Heart left ventricle (tissue), 16 donors: Measurements from ENCODE around the gene TTC22. TPM values are rescaled to one million over a fixed set of nuclear protein-coding genes. Genes with fewer than 3 reads are reported as not detected.
"Not testable (repeated sequence)": the region's sequence is repeated elsewhere in the genome, so short reads cannot be mapped to it uniquely, and the experiment has no call there.

Experiments
- ATAC-seq, 4 donors: fragments of 200-7000 bp; cut with Tn5 transposase; one replicate each; pipeline ENCODE4 v1.9.1; 2020 to 2022; ENCODE audit warnings: moderate library complexity in 4 of 4, mild to moderate bottlenecking in 3 of 4, moderate number of reproducible peaks in 1 of 4
- DNase-seq, 5 donors: peaks; one replicate each; pipeline ENCODE4 v3.0.0-alpha.2; 2020
- H3K27ac ChIP-seq, 12 donors: fragments of 200-600 bp; sonication (generic) in 4 of 12; one replicate each; pipeline versions ENCODE4 v1.5.0 to v1.8.0; 2016 to 2022; ENCODE audit warnings: mild to moderate bottlenecking in 2 of 12
- H3K27me3 ChIP-seq, 9 donors: fragments of 200-600 bp; sonication (generic) in 2 of 9; one replicate each; pipeline versions ENCODE4 v1.5.1 to v1.8.0; 2016 to 2022; ENCODE audit warnings: mild to moderate bottlenecking in 3 of 9
- H3K36me3 ChIP-seq, 9 donors: fragments of 200-600 bp; sonication (generic) in 2 of 9; one replicate each; pipeline versions ENCODE4 v1.5.0 to v1.8.0; 2018 to 2022; ENCODE audit warnings: mild to moderate bottlenecking in 2 of 9
- H3K4me1 ChIP-seq, 12 donors: fragments of 200-600 bp; sonication (generic) in 4 of 12; one replicate each; pipeline versions ENCODE4 v1.5.0 to v1.8.0; 2016 to 2022; ENCODE audit warnings: mild to moderate bottlenecking in 3 of 12
- H3K4me3 ChIP-seq, 12 donors: fragments of 200-600 bp; sonication (generic) in 4 of 12; one replicate each; pipeline versions ENCODE4 v1.5.0 to v1.8.0; 2017 to 2022; ENCODE audit warnings: mild to moderate bottlenecking in 9 of 12, moderate library complexity in 4 of 12
- H3K9me3 ChIP-seq, 12 donors: fragments of 200-600 bp; sonication (generic) in 4 of 12; one replicate each; pipeline versions ENCODE4 v1.5.0 to v1.8.0; 2016 to 2022; ENCODE audit warnings: mild to moderate bottlenecking in 1 of 12
- CTCF ChIP-seq, 12 donors: fragments of 200-600 bp; sonication (generic) in 4 of 12; IDR thresholded peaks; one replicate each; pipeline versions ENCODE4 v1.5.0 to v1.8.0; 2018 to 2022; ENCODE audit warnings: antibody characterized with exemption in 12 of 12, mild to moderate bottlenecking in 5 of 12
- POLR2A ChIP-seq, 2 donors: fragments of 450-650 bp; IDR thresholded peaks; one replicate each; pipeline ENCODE4 v1.6.1; 2017; ENCODE audit warnings: antibody characterized with exemption in 2 of 2, mild to moderate bottlenecking in 2 of 2, moderate library complexity in 2 of 2
- WGBS, 4 donors: extraction: QIAGEN DNeasy Blood & Tissue Kit in 2 of 4; methylation state at CpG; one replicate each; pipeline versions ENCODE4 v1.1.5 to v1.1.7; 2013 to 2018; 5-methylcytosine and 5-hydroxymethylcytosine counted together
- intact Hi-C, 10 donors: fragments of 100-400 bp; cut with DNase I; formaldehyde crosslinking; loops; one replicate each; pipeline versions ENCODE4 v1.11.1 to v1.14.2; 2022
- polyA plus RNA-seq, 2 donors: library from polyadenylated mRNA; stranded (reverse); fragments of 200-250 nt; gene quantifications; one replicate each; pipeline ENCODE4 v1.2.3, GENCODE V29; 2013
- total RNA-seq, 9 donors: library from RNA; depleted of rRNA in 2 of 9; stranded (reverse); fragments of >200 nt in 2 of 9; fragmentation: NEBNext Ultra II Directional in 3 of 9; extraction: Animal tissue kit (Norgen Biotek cat#: 25700) in 3 of 9; gene quantifications; one replicate each; pipeline versions ENCODE4 v1.1.0 to v1.2.4, GENCODE V29; 2016 to 2023
- donor health status: ischemic (EF 13 %, LVEDD 7.1; RV severe dilation, severe dysfunction).
- donor health status: healthy with polysubstance abuse.
- donor health status: DM: no; HTN: yes; CAD: no.
- donor health status: DM: no; HTN: no; CAD: no.
- donor health status: ischemic (EF 25% LVEDD 6.9; RV normal size, moderate dysfunction).
- donor health status: ischemic (EF 25% LVEDD 5.7; RV mildly dilated, moderate dysfunction).
- donor health status: healthy.
- donor health status: DM: yes; HTN: yes; CAD: no.
- donor health status: ischemic (EF 35%, LVEDD 5.7; RV mildly dilated, moderate dysfunction).
- donor health status: nonischemic (EF 11% LVEDD 7.7; RV severe dilation, severe dysfunction).
- donor health status: DM: yes; HTN: yes; CAD: no.
- donor health status: PGD.
- donor health status: ischemic (EF 29% LVEDD 5.4; RV normal size, mild dysfunction).
- donor health status: nonischemic (EF 23%, LVEDD 6.1; RV moderate dilation, normal function).

TTC22 gene
- total and polyA plus RNA-seq, 11 donors, result 0.06 to 2.5 (median 0.25) TPM; not detected in 2

GRCh38 chr1:54777011-54777410, 24.1 kb downstream of the TTC22 start:
- DNase-seq (no peak), ATAC-seq (no peak)
- peak overlapping the region in 3 of 12 donors; percentile 13 to 70 (median 66) for H3K27ac ChIP-seq
- intact Hi-C loops, result no loop called here
- H3K27me3 ChIP-seq, result peaks cover 0 to 33% (median 7%) of the 10 kb centered on the region in 9 donors
- H3K4me1 ChIP-seq, result peaks cover 0 to 20% (median 0%) of the 10 kb centered on the region in 12 donors
- H3K4me3 ChIP-seq, result no peak overlapping the region
- no peaks in the 10 kb centered on the region for H3K36me3 ChIP-seq
- WGBS, 4 donors, result 71 to 78% (median 76%) methylated on average over 3 to 4 of the region's 4 CpGs
- TF ChIP-seq POLR2A (IDR thresholded peaks at IDR 0.05) (no peak), CTCF (IDR thresholded peaks at IDR 0.05) (no peak)
- H3K9me3 ChIP-seq, result no peaks in the 10 kb centered on the region

- peaks cover 0 to 14% (median 0%) of the 10 kb centered on the region in 12 donors for H3K4me1 ChIP-seq
- peaks cover 0 to 23% (median under 1%) of the 10 kb centered on the region in 9 donors for H3K27me3 ChIP-seq
- H3K36me3 ChIP-seq, H3K9me3 ChIP-seq, H3K27ac ChIP-seq, DNase-seq, H3K4me3 ChIP-seq, intact Hi-C loops: not testable (repeated sequence)
- WGBS, 4 donors, result 74 to 81% (median 77%) methylated on average over 16 of the region's 16 CpGs
- ATAC-seq, result peak in 2 of 4 donors; percentile 21 to 31
Measured at GRCh38 chr1:54775828-54776721, 25.0 kb downstream of the TTC22 start.

- intact Hi-C loops, result no loop called here
- H3K4me3 ChIP-seq, result no peak overlapping the region
- WGBS, 4 donors, result 54 to 63% (median 60%) methylated on average over 14 to 15 of the region's 15 CpGs
- no peak for DNase-seq
- H3K4me1 ChIP-seq, result peaks cover 0 to 13% (median 0%) of the 10 kb centered on the region in 12 donors
- H3K9me3 ChIP-seq, result no peaks in the 10 kb centered on the region
- no peak overlapping the region for H3K27ac ChIP-seq
- no peaks in the 10 kb centered on the region for H3K36me3 ChIP-seq
- peaks cover 0 to 13% (median 0%) of the 10 kb centered on the region in 9 donors for H3K27me3 ChIP-seq
- ATAC-seq, result no peak
- TF ChIP-seq CTCF (IDR thresholded peaks at IDR 0.05), result no peak
- TF ChIP-seq POLR2A (IDR thresholded peaks at IDR 0.05), result no peak
Measured at GRCh38 chr1:54774820-54775498, 26.2 kb downstream of the TTC22 start.

- 81 to 94% (median 86%) methylated on average over 2 of the region's 2 CpGs for WGBS, 4 donors
- intact Hi-C loops, result no loop called here
- peaks cover 0 to 4% (median 0%) of the 10 kb centered on the region in 9 donors for H3K27me3 ChIP-seq
- H3K4me1 ChIP-seq, result peaks cover 0 to 13% (median 0%) of the 10 kb centered on the region in 12 donors
- no peaks in the 10 kb centered on the region for H3K36me3 ChIP-seq
- DNase-seq (no peak), ATAC-seq (no peak)
- TF ChIP-seq CTCF (IDR thresholded peaks at IDR 0.05) (no peak), POLR2A (IDR thresholded peaks at IDR 0.05) (no peak)
- H3K4me3 ChIP-seq, result no peak overlapping the region
- H3K9me3 ChIP-seq, result no peaks in the 10 kb centered on the region
- H3K27ac ChIP-seq, result no peak overlapping the region
Measured at GRCh38 chr1:54772951-54773350, 28.2 kb downstream of the TTC22 start.
